COLO829 (cell line): ENCODE data around the gene ADCY1.
A peak's percentile ranks its signal among the peaks of the same experiment; 100 is the strongest.
"Not testable (repeated sequence)": the region's sequence is repeated elsewhere in the genome, so short reads cannot be mapped to it uniquely, and the experiment has no call there.

Experiments used
- DNase-seq: peaks from one replicate; pipeline ENCODE4 v3.0.0; 2012; ENCODE audit warnings: low spot score

The ADCY1 gene

GRCh38 chr7:45573661-45574415, at the start of gene ADCY1:
Gene ADCY1 (plus strand): TSS chr7:45574368. CDS start chr7:45574544, 176 bp downstream.
- DNase-seq: no peak

DNA sequence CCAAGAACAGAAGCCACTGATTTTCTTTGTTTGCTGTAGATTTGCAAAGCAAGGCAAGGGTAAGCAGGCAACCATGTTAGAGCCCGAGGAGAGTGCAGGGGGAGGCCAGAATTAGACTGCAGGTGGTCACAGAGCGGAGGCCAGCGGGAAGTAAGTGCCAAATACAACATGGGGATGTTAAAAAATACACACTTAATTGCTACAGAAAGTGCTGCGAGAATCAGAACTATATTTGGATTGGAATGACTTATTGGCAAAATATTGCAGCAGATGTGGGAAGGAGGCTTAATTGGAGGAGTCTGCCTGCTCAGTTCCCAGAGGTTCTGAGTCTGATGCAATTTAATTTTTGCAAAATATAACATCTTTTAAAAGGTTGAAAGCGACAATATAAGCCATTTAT, 49.7 kb upstream of the ADCY1 start:
- no peak for DNase-seq

DNA sequence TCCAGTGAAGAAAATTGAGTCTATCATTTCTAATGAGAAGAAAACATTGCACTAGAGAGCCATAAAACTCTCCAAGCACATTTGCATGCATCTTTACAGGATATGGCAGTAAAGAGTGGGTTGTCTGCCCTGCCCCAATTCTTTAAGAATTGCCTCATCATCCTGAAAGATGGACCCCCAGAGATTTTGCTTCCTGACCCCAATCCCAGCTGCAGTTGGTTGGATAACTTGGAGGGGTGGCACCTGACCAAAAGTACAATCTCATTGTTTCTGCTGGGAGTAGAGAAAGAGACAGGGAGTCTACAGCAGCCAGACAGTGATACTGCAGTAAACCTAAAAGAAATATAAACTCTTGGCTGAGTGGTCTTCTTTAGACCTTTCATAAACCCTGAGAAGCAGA, 49.1 kb upstream of the ADCY1 start:
- no peak for DNase-seq

- no peak for DNase-seq
Measured at GRCh38 chr7:45543473-45543872, 30.7 kb upstream of the ADCY1 start.

- DNase-seq: not testable (repeated sequence)
Measured at GRCh38 chr7:45545105-45545710, 29.0 kb upstream of the ADCY1 start.

- DNase-seq: not testable (repeated sequence)
Measured at GRCh38 chr7:45548917-45549316, 25.3 kb upstream of the ADCY1 start.

DNA sequence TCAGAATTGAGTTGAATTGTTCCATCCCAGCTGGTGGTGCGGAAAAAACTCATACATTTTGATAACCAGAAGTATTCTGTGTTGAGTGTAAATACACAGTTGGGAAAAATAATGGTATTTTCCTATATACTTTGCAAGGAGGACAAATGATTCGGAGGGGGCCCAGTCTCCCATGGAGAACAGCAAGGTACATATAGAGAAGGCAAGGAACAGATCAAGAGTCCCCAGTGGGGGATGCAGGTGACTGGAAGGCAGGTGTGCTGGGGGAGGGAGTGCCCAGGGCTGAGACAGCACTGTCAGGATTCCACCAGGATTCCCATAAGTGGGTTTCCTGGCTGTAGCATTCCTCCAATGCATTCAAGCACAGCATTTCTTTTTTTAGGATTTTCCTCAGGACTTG, 10.8 kb upstream of the ADCY1 start:
- no peak for DNase-seq

DNA sequence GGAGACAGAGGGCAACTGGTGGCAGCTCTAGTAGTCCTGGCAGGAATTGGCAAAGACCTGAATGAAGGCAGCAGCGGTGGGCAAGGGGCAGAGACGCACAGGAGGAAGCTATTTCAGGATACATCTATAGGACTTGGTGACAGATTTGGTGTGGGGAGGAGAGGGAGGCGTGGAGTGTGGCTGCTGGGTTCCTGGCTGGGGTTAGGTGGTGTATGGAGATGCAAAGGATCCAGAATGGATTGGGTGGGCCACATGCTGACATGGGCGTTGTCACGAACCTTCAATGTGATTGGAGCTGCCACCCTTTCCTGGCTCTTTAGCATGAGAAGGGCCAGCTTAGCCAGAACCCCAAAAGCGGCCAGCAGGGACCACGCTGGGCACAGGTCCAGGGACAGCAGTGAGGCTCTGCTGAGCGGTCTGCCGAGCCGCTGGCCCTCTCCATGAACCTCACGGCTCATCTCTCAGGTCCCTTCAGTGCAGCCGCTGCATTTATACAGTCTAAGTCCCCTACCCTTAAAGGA, 10.2 kb upstream of the ADCY1 start:
- no peak for DNase-seq

DNA sequence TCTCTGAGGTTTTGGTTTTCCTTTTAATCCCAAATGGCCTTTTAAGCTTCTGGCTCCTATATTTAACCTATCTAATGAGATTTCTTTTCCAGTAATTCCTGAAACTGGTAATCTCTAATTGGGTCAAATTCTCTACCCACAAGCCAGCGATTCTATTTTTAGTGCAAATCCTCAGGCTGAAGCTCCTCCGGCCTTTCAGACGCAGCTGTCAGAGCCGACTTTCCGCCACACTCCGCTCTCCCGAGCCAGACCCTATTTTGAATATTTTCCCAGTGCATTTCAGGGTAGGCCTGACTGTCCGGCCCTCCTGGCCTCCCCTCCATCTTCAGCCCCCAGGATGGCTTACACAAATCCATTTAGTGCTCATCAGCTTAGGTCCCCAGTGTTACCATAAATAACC, 9.7 kb upstream of the ADCY1 start:
- DNase-seq: no peak

GRCh38 chr7:45564886-45565455, 9.2 kb upstream of the ADCY1 start:
- no peak for DNase-seq

DNA sequence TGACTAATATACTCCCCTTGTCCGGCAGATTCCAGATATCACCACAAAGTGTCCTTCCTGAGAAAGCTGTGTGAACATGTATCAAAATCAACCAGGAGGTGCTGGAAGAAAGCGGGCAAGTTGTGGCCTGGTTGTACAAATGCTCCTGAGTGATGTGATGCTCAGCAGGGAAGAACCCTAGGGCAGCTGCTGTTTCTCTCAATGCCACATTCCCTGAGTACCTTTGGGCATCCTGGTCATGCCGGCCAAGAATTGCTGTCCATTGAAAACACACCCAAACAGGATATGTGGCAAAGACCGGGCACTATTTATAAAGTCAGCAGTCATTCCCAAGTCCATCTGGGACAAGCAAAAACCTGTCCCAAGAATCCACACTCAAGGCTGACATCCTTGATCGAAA, 7.8 kb upstream of the ADCY1 start:
- DNase-seq: no peak

DNA sequence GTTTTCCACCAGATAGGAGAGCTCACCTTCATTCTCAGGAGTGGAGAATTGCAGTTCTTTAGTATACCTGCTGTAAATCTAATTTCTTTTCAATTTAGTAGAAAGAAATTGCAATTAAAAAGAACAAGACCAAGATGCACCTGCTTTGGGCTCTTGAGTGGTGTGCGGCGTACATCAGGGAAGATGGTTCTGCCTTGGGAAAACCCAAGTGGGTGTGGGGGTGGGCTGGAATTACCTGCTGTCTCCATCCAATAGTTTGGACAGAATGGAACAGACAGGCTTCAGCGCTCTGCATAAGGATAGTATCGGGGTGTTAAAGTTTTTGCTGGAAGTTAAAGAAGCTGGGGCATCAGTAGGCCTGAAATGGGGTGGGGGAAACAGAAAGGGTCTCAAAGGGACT, 7.2 kb upstream of the ADCY1 start:
- no peak for DNase-seq

DNA sequence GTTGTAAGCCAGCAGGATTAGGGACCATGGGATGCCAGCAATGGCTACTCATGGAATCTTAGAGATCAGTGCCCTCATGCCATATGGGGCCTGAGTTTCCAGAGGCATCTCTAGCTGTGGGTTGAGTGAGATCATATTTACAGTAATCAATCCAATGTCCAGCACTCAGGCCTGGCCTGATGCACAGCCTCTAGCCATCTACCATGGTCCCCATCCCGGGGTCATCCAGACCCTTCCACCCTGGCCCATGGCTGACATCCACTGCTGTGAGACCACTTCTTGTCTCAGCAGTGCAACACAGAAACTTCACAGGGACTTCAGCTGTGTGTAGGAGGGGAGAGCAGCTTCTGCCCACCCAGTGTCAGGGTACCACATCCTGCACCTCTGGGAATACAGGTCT, 6.5 kb upstream of the ADCY1 start:
- no peak for DNase-seq

GRCh38 chr7:45568536-45569289, 5.5 kb upstream of the ADCY1 start:
- no peak for DNase-seq

GRCh38 chr7:45569290-45569685, 4.9 kb upstream of the ADCY1 start:
- DNase-seq: no peak

DNA sequence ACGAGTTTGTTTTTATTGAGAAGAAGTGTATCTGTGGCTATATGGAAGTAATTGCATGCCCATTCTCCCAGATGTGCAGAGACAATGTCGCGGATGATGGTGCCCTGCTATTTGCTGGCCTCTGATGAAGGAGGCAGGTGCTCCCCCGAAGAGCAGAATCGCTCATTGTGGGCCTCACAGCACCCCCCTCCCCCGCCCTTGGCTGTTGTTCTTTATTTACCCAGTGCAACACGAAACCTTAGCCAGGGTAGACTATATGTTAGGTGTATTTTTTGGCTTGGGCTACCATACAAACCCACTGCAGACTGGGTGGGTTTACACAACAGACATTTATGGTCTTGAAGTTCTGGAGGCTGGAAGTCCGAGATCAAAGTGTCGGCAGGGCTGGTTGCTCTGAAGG, 3.4 kb upstream of the ADCY1 start:
- DNase-seq: no peak

DNA sequence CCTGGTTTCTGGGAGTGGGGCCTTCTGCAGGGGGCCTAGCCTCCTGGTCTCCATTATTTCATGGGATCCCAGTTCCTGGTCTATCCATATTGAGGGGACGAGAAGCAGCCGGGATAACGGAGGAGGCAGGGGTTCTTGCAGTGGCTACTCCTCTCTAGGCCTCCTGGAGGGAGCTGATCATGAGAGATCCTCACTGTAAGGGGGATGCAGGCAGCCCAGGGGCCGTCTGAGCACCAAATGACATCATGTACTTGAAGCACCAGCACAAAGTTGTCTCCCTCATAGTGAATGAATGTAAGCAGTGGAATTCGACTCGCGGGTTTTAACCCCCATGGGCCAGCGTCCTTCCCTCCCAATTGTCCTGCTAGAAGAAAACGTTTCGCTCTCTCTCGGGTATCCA, 964 bp upstream of the ADCY1 start:
- DNase-seq: no peak

- DNase-seq: no peak
Measured at GRCh38 chr7:45574416-45574668, 174 bp downstream of the ADCY1 start.

- DNase-seq: peak; percentile 50
Measured at GRCh38 chr7:45574669-45575500, 717 bp downstream of the ADCY1 start.

DNA sequence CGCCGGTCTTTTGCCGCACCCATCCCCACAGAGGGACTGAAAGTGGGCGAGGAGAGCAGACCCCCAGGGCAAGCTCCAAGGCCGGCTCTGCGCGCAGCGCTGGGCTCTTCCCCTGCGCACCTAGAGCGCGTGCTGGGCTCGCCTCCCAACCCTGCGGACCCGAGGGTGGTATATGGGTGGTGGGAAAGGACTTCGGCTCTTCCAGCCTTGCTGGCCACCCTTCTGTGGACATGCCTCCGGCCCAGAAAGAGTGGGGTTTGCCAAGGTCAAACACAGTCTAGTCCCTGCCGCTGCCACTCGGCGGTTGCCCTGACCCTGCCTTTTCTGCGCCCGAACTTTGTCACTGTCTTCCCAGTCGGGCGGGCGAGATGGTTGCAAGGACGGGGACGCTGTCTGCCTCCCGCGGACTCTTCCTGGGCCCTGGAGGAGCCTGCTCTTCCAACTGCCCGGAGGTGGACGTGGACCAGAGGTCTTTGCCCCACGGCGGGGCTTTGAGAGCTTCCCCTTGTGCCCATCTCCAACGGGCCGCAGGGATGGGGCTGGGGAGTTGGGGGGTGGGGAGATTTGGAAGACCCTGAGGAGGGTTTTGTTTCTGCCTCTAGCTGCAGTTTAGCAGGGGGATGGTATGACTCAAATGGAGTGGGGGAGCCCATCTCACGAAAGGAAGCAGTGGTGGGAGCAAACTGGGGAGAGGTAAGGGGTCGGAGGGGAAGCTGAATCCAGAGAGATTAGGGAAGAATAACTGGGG, 1.5 kb downstream of the ADCY1 start:
- no peak for DNase-seq

DNA sequence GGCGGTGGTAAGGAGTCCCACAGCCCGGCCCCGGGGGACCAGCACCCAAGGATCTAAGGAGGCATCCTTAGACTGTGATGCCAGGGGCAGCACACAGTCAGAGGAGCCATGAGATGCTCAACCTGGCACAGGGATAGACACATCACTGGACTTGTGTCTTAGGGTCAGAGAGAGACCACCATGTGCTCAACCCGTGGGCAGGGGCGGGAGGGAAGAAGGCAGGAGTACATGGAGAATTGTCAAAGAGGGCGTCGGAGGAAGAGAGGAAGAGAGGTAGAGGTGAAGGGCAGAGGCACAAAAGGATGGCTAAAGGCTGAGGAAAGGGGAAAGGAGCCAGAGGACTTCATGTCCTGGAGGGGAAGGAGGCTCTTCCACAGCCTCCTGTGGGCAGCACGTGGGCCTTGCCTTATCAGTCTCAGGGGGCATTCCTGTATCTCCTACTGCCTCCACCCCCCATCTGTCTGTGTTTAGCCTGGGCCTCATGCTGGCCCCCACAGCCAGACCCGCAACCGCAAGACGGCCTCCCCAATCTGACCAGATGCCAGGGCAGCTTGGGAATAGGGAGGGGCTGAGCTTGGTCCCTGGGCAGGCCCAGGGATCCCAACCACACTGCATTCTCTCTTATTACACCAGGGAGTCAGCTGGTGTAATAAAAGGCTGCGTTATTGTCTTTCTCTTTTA, 2.2 kb downstream of the ADCY1 start:
- DNase-seq: peak; percentile 50
